HepG2 (cell line): ENCODE results near the gene PPP1R15A. TPM values are rescaled to one million over a fixed set of nuclear protein-coding genes. Genes with fewer than 3 reads are reported as not detected.

Experiments
- ARNTL ChIP-seq: sonication (generic); formaldehyde crosslinking; IDR thresholded peaks from 2 replicates; pipeline ENCODE4 v1.4.0; 2020; ENCODE audit warnings: mild to moderate bottlenecking, missing genetic modification reagents
- GATAD2A ChIP-seq: IDR thresholded peaks from 2 replicates; pipeline ENCODE4 v1.6.1; 2016
- KDM2A ChIP-seq: sonication (generic); formaldehyde crosslinking; IDR thresholded peaks from 2 replicates; pipeline ENCODE4 v1.4.0; 2020; ENCODE audit warnings: low read depth, missing genetic modification reagents, borderline replicate concordance
- NFKB2 ChIP-seq: sonication (generic); formaldehyde crosslinking; IDR thresholded peaks from 2 replicates; pipeline ENCODE4 v1.4.0; 2020; ENCODE audit warnings: missing genetic modification reagents, borderline replicate concordance
- NPAS2 ChIP-seq: sonication (generic); formaldehyde crosslinking; IDR thresholded peaks from 2 replicates; pipeline ENCODE4 v1.8.0; 2022; ENCODE audit warnings: mild to moderate bottlenecking, missing genetic modification reagents, borderline replicate concordance
- NR3C1 ChIP-seq: sonication (generic); formaldehyde crosslinking; IDR thresholded peaks from 2 replicates; pipeline ENCODE4 v1.4.0; 2020; ENCODE audit warnings: missing genetic modification reagents
- PRDM15 ChIP-seq: sonication (generic); formaldehyde crosslinking; IDR thresholded peaks from 2 replicates; pipeline ENCODE4 v1.4.0; 2020; ENCODE audit warnings: missing genetic modification reagents
- RBAK ChIP-seq: sonication (generic); formaldehyde crosslinking; IDR thresholded peaks from 2 replicates; pipeline ENCODE4 v1.5.1; 2020; ENCODE audit warnings: mild to moderate bottlenecking, missing genetic modification reagents
- SP4 ChIP-seq: sonication (generic); formaldehyde crosslinking; IDR thresholded peaks from 2 replicates; pipeline ENCODE4 v1.8.1; 2023; ENCODE audit warnings: mild to moderate bottlenecking, missing genetic modification reagents
- ZNF138 ChIP-seq: sonication (generic); formaldehyde crosslinking; IDR thresholded peaks from 2 replicates; pipeline ENCODE4 v1.5.0; 2020; ENCODE audit warnings: mild to moderate bottlenecking, low read depth, missing genetic modification reagents
- ZNF225 ChIP-seq: sonication (generic); formaldehyde crosslinking; IDR thresholded peaks from 2 replicates; pipeline ENCODE4 v1.4.0; 2020; ENCODE audit warnings: mild to moderate bottlenecking, missing genetic modification reagents
- ZNF558 ChIP-seq: sonication (generic); formaldehyde crosslinking; IDR thresholded peaks from 2 replicates; pipeline ENCODE4 v1.9.0; 2022; ENCODE audit warnings: mild to moderate bottlenecking, missing genetic modification reagents, borderline replicate concordance
- ZNF720 ChIP-seq: sonication (generic); formaldehyde crosslinking; IDR thresholded peaks from 2 replicates; pipeline ENCODE4 v1.4.0; 2020; ENCODE audit warnings: missing genetic modification reagents
- polyA plus RNA-seq, 8 experiments: library from polyadenylated mRNA; depleted of rRNA in 3 of 8; stranded (reverse) in 7 of 8; unstranded in 1 of 8; fragments of >200 nt; fragmentation: Illumina TruSeq in 4 of 8; extraction: Trizol in 4 of 8; gene quantifications; 2 replicates each; pipeline versions ENCODE4 v1.2.1 to v1.2.3, GENCODE V29; 2011 to 2016; ENCODE audit warnings: low read depth in 4 of 8, missing spikeins in 1 of 8, mixed read lengths in 1 of 8; ENCODE audit not compliant: insufficient read depth in 1 of 8
- total RNA-seq, 5 experiments: library from RNA; depleted of rRNA; stranded (reverse); fragments of >200 nt; fragmentation: Illumina TruSeq; extraction: Trizol; gene quantifications; 2 replicates each; pipeline ENCODE4 v1.2.3, GENCODE V29; 2016; ENCODE audit warnings: low read depth in 1 of 5
- TF ChIP-seq, protein P1 (sequence below): sonication (generic); formaldehyde crosslinking; IDR thresholded peaks from 2 replicates; pipeline ENCODE4 v1.5.1; 2020; ENCODE audit warnings: mild to moderate bottlenecking, missing genetic modification reagents, moderate library complexity
- TF ChIP-seq, protein P2 (sequence below), 2 experiments: IDR thresholded peaks; 2 replicates each; pipeline ENCODE4 v1.6.1; 2011 to 2012; ENCODE audit warnings: low read length in 2 of 2, borderline replicate concordance in 1 of 2, low read depth in 1 of 2, mild to moderate bottlenecking in 1 of 2, moderate library complexity in 1 of 2
- TF ChIP-seq, protein P3 (sequence below): sonication (generic); formaldehyde crosslinking; IDR thresholded peaks from 2 replicates; pipeline ENCODE4 v1.8.0; 2022; ENCODE audit warnings: missing genetic modification reagents, mild to moderate bottlenecking, borderline replicate concordance

Gene PPP1R15A
- total and polyA plus RNA-seq, 2 of the 13 experiments (the other 11 are each of a cell fraction or from before 2014, with no cell fraction given), result 15.6 to 18.5 TPM

- TF ChIP-seq, protein P1, sequence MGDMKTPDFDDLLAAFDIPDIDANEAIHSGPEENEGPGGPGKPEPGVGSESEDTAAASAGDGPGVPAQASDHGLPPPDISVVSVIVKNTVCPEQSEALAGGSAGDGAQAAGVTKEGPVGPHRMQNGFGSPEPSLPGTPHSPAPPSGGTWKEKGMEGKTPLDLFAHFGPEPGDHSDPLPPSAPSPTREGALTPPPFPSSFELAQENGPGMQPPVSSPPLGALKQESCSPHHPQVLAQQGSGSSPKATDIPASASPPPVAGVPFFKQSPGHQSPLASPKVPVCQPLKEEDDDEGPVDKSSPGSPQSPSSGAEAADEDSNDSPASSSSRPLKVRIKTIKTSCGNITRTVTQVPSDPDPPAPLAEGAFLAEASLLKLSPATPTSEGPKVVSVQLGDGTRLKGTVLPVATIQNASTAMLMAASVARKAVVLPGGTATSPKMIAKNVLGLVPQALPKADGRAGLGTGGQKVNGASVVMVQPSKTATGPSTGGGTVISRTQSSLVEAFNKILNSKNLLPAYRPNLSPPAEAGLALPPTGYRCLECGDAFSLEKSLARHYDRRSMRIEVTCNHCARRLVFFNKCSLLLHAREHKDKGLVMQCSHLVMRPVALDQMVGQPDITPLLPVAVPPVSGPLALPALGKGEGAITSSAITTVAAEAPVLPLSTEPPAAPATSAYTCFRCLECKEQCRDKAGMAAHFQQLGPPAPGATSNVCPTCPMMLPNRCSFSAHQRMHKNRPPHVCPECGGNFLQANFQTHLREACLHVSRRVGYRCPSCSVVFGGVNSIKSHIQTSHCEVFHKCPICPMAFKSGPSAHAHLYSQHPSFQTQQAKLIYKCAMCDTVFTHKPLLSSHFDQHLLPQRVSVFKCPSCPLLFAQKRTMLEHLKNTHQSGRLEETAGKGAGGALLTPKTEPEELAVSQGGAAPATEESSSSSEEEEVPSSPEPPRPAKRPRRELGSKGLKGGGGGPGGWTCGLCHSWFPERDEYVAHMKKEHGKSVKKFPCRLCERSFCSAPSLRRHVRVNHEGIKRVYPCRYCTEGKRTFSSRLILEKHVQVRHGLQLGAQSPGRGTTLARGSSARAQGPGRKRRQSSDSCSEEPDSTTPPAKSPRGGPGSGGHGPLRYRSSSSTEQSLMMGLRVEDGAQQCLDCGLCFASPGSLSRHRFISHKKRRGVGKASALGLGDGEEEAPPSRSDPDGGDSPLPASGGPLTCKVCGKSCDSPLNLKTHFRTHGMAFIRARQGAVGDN, result peak; percentile 55
- TF ChIP-seq, protein P2, sequence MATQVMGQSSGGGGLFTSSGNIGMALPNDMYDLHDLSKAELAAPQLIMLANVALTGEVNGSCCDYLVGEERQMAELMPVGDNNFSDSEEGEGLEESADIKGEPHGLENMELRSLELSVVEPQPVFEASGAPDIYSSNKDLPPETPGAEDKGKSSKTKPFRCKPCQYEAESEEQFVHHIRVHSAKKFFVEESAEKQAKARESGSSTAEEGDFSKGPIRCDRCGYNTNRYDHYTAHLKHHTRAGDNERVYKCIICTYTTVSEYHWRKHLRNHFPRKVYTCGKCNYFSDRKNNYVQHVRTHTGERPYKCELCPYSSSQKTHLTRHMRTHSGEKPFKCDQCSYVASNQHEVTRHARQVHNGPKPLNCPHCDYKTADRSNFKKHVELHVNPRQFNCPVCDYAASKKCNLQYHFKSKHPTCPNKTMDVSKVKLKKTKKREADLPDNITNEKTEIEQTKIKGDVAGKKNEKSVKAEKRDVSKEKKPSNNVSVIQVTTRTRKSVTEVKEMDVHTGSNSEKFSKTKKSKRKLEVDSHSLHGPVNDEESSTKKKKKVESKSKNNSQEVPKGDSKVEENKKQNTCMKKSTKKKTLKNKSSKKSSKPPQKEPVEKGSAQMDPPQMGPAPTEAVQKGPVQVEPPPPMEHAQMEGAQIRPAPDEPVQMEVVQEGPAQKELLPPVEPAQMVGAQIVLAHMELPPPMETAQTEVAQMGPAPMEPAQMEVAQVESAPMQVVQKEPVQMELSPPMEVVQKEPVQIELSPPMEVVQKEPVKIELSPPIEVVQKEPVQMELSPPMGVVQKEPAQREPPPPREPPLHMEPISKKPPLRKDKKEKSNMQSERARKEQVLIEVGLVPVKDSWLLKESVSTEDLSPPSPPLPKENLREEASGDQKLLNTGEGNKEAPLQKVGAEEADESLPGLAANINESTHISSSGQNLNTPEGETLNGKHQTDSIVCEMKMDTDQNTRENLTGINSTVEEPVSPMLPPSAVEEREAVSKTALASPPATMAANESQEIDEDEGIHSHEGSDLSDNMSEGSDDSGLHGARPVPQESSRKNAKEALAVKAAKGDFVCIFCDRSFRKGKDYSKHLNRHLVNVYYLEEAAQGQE (IDR thresholded peaks at IDR 0.05; ENCODE audit: borderline replicate concordance in 1 of 2, low read depth in 1 of 2, low read length in 2 of 2), result no peak
- no peak for TF ChIP-seq NR3C1
- 0 out of 2 replicates have a peak, but pooled peaks have one; percentile 40 for TF ChIP-seq SP4 (CRISPR knock-in tag)
- TF ChIP-seq ZNF138, result no peak
- no peak for TF ChIP-seq ZNF720
- no peak for TF ChIP-seq ZNF558
- no peak for TF ChIP-seq NPAS2 (CRISPR knock-in tag)
- TF ChIP-seq GATAD2A (CRISPR knock-in tag), result no peak
- no peak for TF ChIP-seq NFKB2
- TF ChIP-seq ARNTL (CRISPR knock-in tag), result 0 out of 2 replicates have a peak, but pooled peaks have one; percentile 26
- TF ChIP-seq PRDM15 (CRISPR knock-in tag), result no peak
- no peak for TF ChIP-seq ZNF225
- no peak for TF ChIP-seq RBAK
- peak; percentile 21; the same call in 1 of the 2 replicates for TF ChIP-seq KDM2A (CRISPR knock-in tag)
- TF ChIP-seq, protein P3, sequence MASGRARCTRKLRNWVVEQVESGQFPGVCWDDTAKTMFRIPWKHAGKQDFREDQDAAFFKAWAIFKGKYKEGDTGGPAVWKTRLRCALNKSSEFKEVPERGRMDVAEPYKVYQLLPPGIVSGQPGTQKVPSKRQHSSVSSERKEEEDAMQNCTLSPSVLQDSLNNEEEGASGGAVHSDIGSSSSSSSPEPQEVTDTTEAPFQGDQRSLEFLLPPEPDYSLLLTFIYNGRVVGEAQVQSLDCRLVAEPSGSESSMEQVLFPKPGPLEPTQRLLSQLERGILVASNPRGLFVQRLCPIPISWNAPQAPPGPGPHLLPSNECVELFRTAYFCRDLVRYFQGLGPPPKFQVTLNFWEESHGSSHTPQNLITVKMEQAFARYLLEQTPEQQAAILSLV (CRISPR knock-in tag), result no peak
These were observed 3.9 kb upstream of the PPP1R15A start, which contains the start of gene PLEKHA4 (continued) for GRCh38 chr19:48868114-48868886.
